Activated CD4-positive, alpha-beta T cell treated with anti-CD3 and anti-CD28 coated beads, Interleukin-10, Interleukin-2, amounts not matched to agents 100 ng/mL and 50 ng/mL, durations not matched to agents 16 hours and 8 hours (primary cell): ENCODE data around the gene USP5.
A peak's percentile ranks its signal among the peaks of the same experiment; 100 is the strongest.
"Not testable (repeated sequence)": the region's sequence is repeated elsewhere in the genome, so short reads cannot be mapped to it uniquely, and the experiment has no call there.

Source experiments
- DNase-seq: peaks from one replicate; pipeline ENCODE4 v3.0.0-alpha.2; 2020

The USP5 gene

GRCh38 chr12:6890789-6891645 lies 39.1 kb downstream of the USP5 start:
- DNase-seq, result peak; percentile 99

GRCh38 chr12:6891646-6892001 lies 39.7 kb downstream of the USP5 start:
- DNase-seq, result peak; percentile 33

- DNase-seq, result not testable (repeated sequence)
These were observed 40.7 kb downstream of the USP5 start for GRCh38 chr12:6892683-6893082.

GRCh38 chr12:6894321-6894720 lies 42.4 kb downstream of the USP5 start:
- DNase-seq, result no peak

- no peak for DNase-seq
These were observed 45.0 kb downstream of the USP5 start for GRCh38 chr12:6896846-6897435.

- DNase-seq, result no peak
These were observed 47.5 kb downstream of the USP5 start for GRCh38 chr12:6899427-6899826.

GRCh38 chr12:6899837-6900519 lies 48.0 kb downstream of the USP5 start:
- DNase-seq, result no peak

GRCh38 chr12:6902448-6902847 lies 50.5 kb downstream of the USP5 start:
- DNase-seq, result no peak

GRCh38 chr12:6903722-6904121 lies 51.8 kb downstream of the USP5 start:
- no peak for DNase-seq

GRCh38 chr12:6904280-6905276 lies 52.6 kb downstream of the USP5 start, which contains the start of gene LRRC23:
LRRC23 (plus strand) TSS chr12:6904822; CDS start chr12:6905634, 812 bp downstream.
- peak; percentile 99 for DNase-seq

- DNase-seq, result no peak
These were observed 53.6 kb downstream of the USP5 start for GRCh38 chr12:6905414-6906040.

GRCh38 chr12:6908141-6908540 lies 56.2 kb downstream of the USP5 start:
- not testable (repeated sequence) for DNase-seq

- DNase-seq, result no peak
These were observed 57.6 kb downstream of the USP5 start for GRCh38 chr12:6909421-6910145.

GRCh38 chr12:6912164-6912935 lies 60.4 kb downstream of the USP5 start:
- DNase-seq, result no peak

GRCh38 chr12:6914246-6914946 lies 62.4 kb downstream of the USP5 start, which contains the start of gene ENO2:
ENO2 (plus strand) TSS chr12:6914580; CDS start chr12:6915833, 1,253 bp downstream.
- DNase-seq, result peak; percentile 85

- DNase-seq, result no peak
These were observed 63.2 kb downstream of the USP5 start for GRCh38 chr12:6914947-6915788.

- DNase-seq, result no peak
These were observed 63.9 kb downstream of the USP5 start for GRCh38 chr12:6915789-6916285.
